Sigmoid colon (tissue), 4 donors: Measurements from ENCODE around the gene CCIN.
A peak's percentile ranks its signal among the peaks of the same experiment; 100 is the strongest.

Experiments
- CTCF ChIP-seq, 4 experiments: fragments of 450-650 bp in 3 of 4; fragments of 200-600 bp in 1 of 4; IDR thresholded peaks; one replicate each; pipeline ENCODE4 v1.5.1; 2016 to 2019; ENCODE audit warnings: antibody characterized with exemption in 4 of 4, mild to moderate bottlenecking in 3 of 4, moderate library complexity in 2 of 4
- EP300 ChIP-seq, 4 donors: sonication (generic); formaldehyde crosslinking; IDR thresholded peaks; one replicate each; pipeline ENCODE4 v1.6.1; 2017; ENCODE audit warnings: antibody characterized with exemption in 4 of 4
- POLR2A ChIP-seq, 2 donors: fragments of 450-650 bp; IDR thresholded peaks; one replicate each; pipeline ENCODE4 v1.6.1; 2016; ENCODE audit warnings: antibody characterized with exemption in 2 of 2, mild to moderate bottlenecking in 2 of 2, moderate library complexity in 2 of 2
- POLR2AphosphoS5 ChIP-seq, 4 donors: sonication (generic); formaldehyde crosslinking; IDR thresholded peaks; one replicate each; pipeline ENCODE4 v1.6.1; 2017; ENCODE audit warnings: antibody characterized with exemption in 4 of 4

DNA sequence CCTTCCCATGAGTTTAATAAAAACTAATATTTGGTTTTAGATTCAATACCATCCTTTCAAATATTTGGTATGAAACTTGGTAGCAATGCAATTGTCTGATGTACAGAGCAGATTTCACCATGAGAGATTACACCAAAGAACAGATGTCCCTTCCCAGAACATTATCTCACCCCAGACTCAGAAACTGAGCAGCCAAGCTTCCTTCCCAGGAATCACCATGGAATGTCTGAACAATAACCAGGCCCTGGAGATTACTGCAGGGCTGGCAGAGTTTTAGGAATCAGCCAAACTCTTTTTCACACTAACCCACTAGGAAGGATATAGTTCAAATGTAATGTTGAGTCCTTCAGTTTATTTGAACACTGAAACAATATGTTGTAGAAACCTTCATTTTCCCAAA is 45.4 kb downstream of the CCIN start:
- no peak for TF ChIP-seq CTCF (IDR thresholded peaks at IDR 0.05)
- TF ChIP-seq EP300 (IDR thresholded peaks at IDR 0.05): no peak
- no peak for TF ChIP-seq POLR2A (IDR thresholded peaks at IDR 0.05)
- peak in 1 of 4 donors; percentile 29 for TF ChIP-seq POLR2AphosphoS5 (IDR thresholded peaks at IDR 0.05)
